Melanocyte of skin (primary cell): ENCODE measurements around the gene LEMD1. TPM values are rescaled to one million over a fixed set of nuclear protein-coding genes. Genes with fewer than 3 reads are reported as not detected.

Experiments used
- small RNA-seq, 2 donors: library from RNA; depleted of rRNA; stranded (forward); fragments of <200 nt; gene quantifications; one replicate each; pipeline ENCODE3, GENCODE V24; 2012
- total RNA-seq, 2 donors: library from RNA; depleted of rRNA; stranded (reverse); fragments of >200 nt; gene quantifications; 2 replicates each; pipeline ENCODE4 v1.2.3, GENCODE V29; 2012

Gene LEMD1, protein sequence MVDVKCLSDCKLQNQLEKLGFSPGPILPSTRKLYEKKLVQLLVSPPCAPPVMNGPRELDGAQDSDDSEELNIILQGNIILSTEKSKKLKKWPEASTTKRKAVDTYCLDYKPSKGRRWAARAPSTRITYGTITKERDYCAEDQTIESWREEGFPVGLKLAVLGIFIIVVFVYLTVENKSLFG
- total RNA-seq, result under 1 TPM in 1 of 2 donors, not detected in 1; 0.33 TPM

DNA sequence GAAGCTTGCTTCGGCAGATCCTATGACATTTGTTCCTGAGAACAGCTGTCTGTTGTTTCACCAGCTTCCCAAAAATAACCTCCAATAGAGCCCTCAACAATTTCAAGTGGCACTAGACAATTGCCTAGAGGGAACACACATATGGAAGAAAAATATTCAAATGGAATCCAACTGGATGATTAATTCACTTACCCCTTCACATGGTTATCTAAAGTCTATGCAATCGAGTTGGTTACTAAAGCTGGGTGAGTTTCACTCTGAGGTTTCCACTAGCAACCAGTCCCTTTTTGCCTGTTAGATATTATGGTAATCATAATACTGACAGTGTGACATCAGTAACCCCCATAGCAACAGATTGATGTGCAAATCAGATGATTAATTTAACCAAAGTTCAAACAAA, at the start of gene LEMD1:
Gene LEMD1 (minus strand): TSS at position 259 of the 400 bp plus-strand sequence. CDS start 1,520 bp downstream, outside the sequence.

DNA sequence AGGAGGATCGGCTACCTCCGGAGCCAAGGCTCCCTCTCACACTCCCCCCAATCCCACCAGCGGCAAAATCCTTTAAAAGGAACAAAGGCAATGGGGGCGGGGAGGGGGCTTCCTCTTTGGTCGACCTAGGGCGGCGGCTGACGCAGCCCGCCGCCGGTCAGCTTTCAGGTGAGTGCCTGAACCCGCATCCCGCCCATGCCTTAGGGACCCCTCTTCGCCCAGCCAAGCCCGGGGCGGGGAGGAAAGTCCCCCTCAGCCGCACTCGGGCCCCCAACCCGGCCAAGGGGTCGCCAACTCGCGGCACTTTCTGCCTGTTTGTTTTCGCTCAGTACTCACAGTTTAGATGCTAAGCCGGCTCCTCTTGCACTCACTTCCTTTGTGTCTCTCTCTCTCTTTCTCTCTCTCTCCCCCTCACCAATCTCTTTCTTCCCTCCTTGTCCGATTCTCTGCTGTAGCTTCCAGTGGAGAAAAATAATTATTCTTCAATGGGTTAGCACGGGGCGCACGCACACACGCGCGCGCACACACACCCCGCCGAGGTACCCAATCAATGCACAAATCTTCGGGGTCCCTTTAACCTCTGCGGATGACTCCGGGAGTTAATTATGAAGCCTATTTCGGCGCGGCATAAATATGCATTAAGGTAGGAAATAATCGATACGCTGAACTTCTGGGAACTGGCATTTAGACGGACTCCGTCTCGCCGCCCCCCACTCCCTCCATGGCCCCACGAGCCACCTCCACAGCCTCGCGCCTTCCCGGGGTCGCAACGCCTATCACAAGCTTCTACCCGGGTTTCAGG, 33.9 kb upstream of the LEMD1 start, which contains the start of gene BLACAT1:
Gene BLACAT1 (minus strand): TSS at position 465 of the 802 bp plus-strand sequence.

DNA sequence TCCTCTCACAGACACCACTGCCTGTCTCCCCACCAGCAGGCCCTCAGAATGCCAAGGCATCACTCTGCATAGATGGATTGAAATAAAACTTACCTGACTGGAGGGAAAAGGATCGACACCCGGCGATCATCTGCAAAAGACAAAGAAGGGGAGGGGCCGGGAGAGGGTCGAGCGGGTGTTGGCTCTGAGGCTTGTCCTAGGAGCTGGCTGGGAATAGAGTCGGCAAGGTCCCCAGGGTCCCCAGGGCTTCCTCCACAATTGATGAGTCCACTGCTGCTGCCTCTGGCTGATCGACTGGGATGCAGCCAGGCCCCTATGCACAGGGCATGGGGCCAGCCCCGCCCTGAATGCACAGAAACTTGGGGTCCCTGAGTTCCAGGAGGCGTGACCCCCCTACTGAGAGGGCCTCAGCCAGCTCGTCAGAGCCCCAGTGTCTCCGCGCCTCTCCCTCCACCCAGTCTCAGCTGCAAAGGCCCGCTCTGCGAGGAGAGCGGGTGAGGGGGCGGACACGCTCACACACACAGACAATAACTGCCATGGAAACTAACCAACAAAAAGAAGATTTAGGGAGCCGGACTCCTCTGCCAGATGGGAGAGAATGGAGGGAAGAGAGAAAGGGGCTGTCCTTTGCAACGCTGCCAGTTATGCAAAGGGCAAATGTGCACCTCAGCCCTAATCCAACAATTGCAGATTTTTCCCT, 65.3 kb downstream of the LEMD1 start, which contains the start of gene KLHDC8A:
Gene KLHDC8A (minus strand): TSS at position 483 of the 700 bp plus-strand sequence. CDS start 13,318 bp downstream, outside the sequence.

Small RNAs within 50 kb of the gene (small RNA-seq; reads per million reads assigned to genes)
- gene MIR135B (3.9 to 5.4 reads per million in 2 donors), gene SNRPGP10 (0 to 0.06 reads per million in 2 donors)

Other genes starting within 250 kb of the LEMD1 start
- gene DSTYK, start 210.4 kb downstream of the LEMD1 start, total RNA-seq, result 10 to 100 TPM; 32.0 to 35.6 TPM
- 1 to 10 TPM; 7.2 to 7.3 TPM for gene TMCC2, start 194.1 kb downstream of the LEMD1 start, total RNA-seq
- gene NUAK2, start 100.3 kb downstream of the LEMD1 start, total RNA-seq, result under 1 TPM; under 0.01 to 0.33 TPM
- under 1 TPM in 1 of 2 donors, not detected in 1; under 0.01 TPM for gene KLHDC8A, start 65.1 kb downstream of the LEMD1 start, total RNA-seq
- gene BLACAT1, start 34.0 kb upstream of the LEMD1 start, total RNA-seq, result under 1 TPM; under 0.01 TPM
- gene CDK18, start 82.6 kb upstream of the LEMD1 start, total RNA-seq, result 1 to 10 TPM; 4.3 to 4.8 TPM
- gene ELK4, start 210.0 kb upstream of the LEMD1 start, total RNA-seq, result 10 to 100 TPM; 16.7 to 16.9 TPM